Measurements from ENCODE around the gene SRPK1. TPM values are rescaled to one million over a fixed set of nuclear protein-coding genes. Genes with fewer than 3 reads are reported as not detected.
A peak's percentile ranks its signal among the peaks of the same experiment; 100 is the strongest.
"Not testable (repeated sequence)": the region's sequence is repeated elsewhere in the genome, so short reads cannot be mapped to it uniquely, and the experiment has no call there.

SRPK1 gene
- total and polyA plus RNA-seq, 2 of the 13 experiments (the other 11 are each of a cell fraction or from before 2014, with no cell fraction given), result 56.4 to 142 TPM

GRCh38 chr6:35941170-35941569, 20.3 kb upstream of the SRPK1 start:
- H3K4me2 ChIP-seq (ENCODE audit: low read depth, low read length), result peak overlapping the region; percentile 16; the same call in 1 of the 2 replicates
- CTCF ChIA-PET (ENCODE audit: low intra/inter-chr PET ratio, low total read pairs); BruUV-seq (replicated peaks); H3K27ac ChIP-seq (ENCODE audit: extremely low read length, insufficient read depth, low read length); ATAC-seq; H3K79me2 ChIP-seq (ENCODE audit: insufficient read depth, low read length); H3K9me3 ChIP-seq (ENCODE audit: low read length); in situ Hi-C loops (cut with HindIII; ENCODE audit: extremely low pct_ligation_motif_present, low pct_unique_long_range_greater_than_20kb); DNase-seq (ENCODE audit: low spot score); FAIRE-seq; POLR2A ChIA-PET; H2AFZ ChIP-seq (ENCODE audit: low read length); H3K9ac ChIP-seq (ENCODE audit: insufficient read depth, low read depth, low read length); H4K20me1 ChIP-seq (ENCODE audit: insufficient read depth, low read length); H3K27me3 ChIP-seq (ENCODE audit: control insufficient read depth in 1 of 2, insufficient read depth in 2 of 2, low read length in 2 of 2); H3K4me3 ChIP-seq (replicated peaks in 1 of 3; ENCODE audit: insufficient read depth in 1 of 3, low read depth in 2 of 3, low read length in 3 of 3); H3K36me3 ChIP-seq (replicated peaks in 1 of 2; ENCODE audit: control insufficient read depth in 1 of 2, insufficient read depth in 2 of 2, low read length in 2 of 2); TF ChIP-seq SOX13 (IDR thresholded peaks at IDR 0.05): not testable (repeated sequence)
- intact Hi-C loops (cut with micrococcal nuclease; ENCODE audit: unreplicated experiment), result loop anchor here (10.0 kb wide), 1 partner anchor 84 kb away; the partner anchor contains the start of genes MAPK14 and SLC26A8
- H3K4me1 ChIP-seq (ENCODE audit: insufficient read depth, low read length), result peaks cover 33% of the 10 kb centered on the region
- 0 out of 2 replicates have a peak, but pooled peaks have one; percentile 17 for TF ChIP-seq ELF1 (CRISPR knock-in tag; IDR thresholded peaks at IDR 0.05)
- TF ChIP-seq KAT8 (CRISPR knock-in tag; IDR thresholded peaks at IDR 0.05), result 0 out of 2 replicates have a peak, but pooled peaks have one; percentile 44
- peak in 1 of 2 experiments; percentile 37; a peak in 1 of 4 replicates for TF ChIP-seq SOX13 (CRISPR knock-in tag; conservative IDR thresholded peaks at IDR 0.05 in 1 of 2, IDR thresholded peaks at IDR 0.05 in 1 of 2)
- TF ChIP-seq HNF4A (CRISPR knock-in tag; IDR thresholded peaks at IDR 0.05), result peak; percentile 67
- 0 out of 2 replicates have a peak, but pooled peaks have one; percentile 1 for TF ChIP-seq ZNF547 (CRISPR knock-in tag; IDR thresholded peaks at IDR 0.05)
- WGBS (ENCODE audit: low lambda C conversion rate), result 46% methylated on average over 7 of the region's 7 CpGs

- peaks cover 33% of the 10 kb centered on the region for H3K4me1 ChIP-seq (ENCODE audit: insufficient read depth, low read length)
- POLR2A ChIA-PET; H3K9me3 ChIP-seq (ENCODE audit: low read length); H4K20me1 ChIP-seq (ENCODE audit: insufficient read depth, low read length); ATAC-seq; in situ Hi-C loops (cut with HindIII; ENCODE audit: extremely low pct_ligation_motif_present, low pct_unique_long_range_greater_than_20kb); H3K79me2 ChIP-seq (ENCODE audit: insufficient read depth, low read length); DNase-seq (ENCODE audit: low spot score); H3K36me3 ChIP-seq (replicated peaks in 1 of 2; ENCODE audit: control insufficient read depth in 1 of 2, insufficient read depth in 2 of 2, low read length in 2 of 2); H3K9ac ChIP-seq (ENCODE audit: insufficient read depth, low read depth, low read length); CTCF ChIA-PET (ENCODE audit: low intra/inter-chr PET ratio, low total read pairs); H3K4me2 ChIP-seq (ENCODE audit: low read depth, low read length); H3K27ac ChIP-seq (ENCODE audit: extremely low read length, insufficient read depth, low read length); H2AFZ ChIP-seq (ENCODE audit: low read length); H3K4me3 ChIP-seq (replicated peaks in 1 of 3; ENCODE audit: insufficient read depth in 1 of 3, low read depth in 2 of 3, low read length in 3 of 3); BruUV-seq (replicated peaks); H3K27me3 ChIP-seq (ENCODE audit: control insufficient read depth in 1 of 2, insufficient read depth in 2 of 2, low read length in 2 of 2); FAIRE-seq; TF ChIP-seq SOX13 (IDR thresholded peaks at IDR 0.05): not testable (repeated sequence)
- intact Hi-C loops (cut with micrococcal nuclease; ENCODE audit: unreplicated experiment), result loop anchor here (10.0 kb wide), 1 partner anchor 85 kb away; the partner anchor contains the start of genes MAPK14 and SLC26A8
- 6% methylated on average over 2 of the region's 2 CpGs for WGBS (ENCODE audit: low lambda C conversion rate)
- TF ChIP-seq PPARG (CRISPR knock-in tag; conservative IDR thresholded peaks at IDR 0.05) (peak; percentile 76), HNF4A (CRISPR knock-in tag; IDR thresholded peaks at IDR 0.05) (peak; percentile 31; the same call in 1 of the 2 replicates), PAXIP1 (CRISPR knock-in tag; conservative IDR thresholded peaks at IDR 0.05) (0 out of 2 replicates have a peak, but pooled peaks have one; percentile 22), SOX13 (CRISPR knock-in tag; conservative IDR thresholded peaks at IDR 0.05 in 1 of 2, IDR thresholded peaks at IDR 0.05 in 1 of 2) (0 out of 4 replicates have a peak, but pooled peaks of 1 of the 2 experiments have one; percentile 24), RARA (CRISPR knock-in tag; IDR thresholded peaks at IDR 0.05) (0 out of 2 replicates have a peak, but pooled peaks have one; percentile 16), ARID5B (CRISPR knock-in tag; IDR thresholded peaks at IDR 0.05) (0 out of 2 replicates have a peak, but pooled peaks have one; percentile 17)
These were observed 19.1 kb upstream of the SRPK1 start for GRCh38 chr6:35940014-35940413.

All from HepG2 (cell line).